PC-9 (cell line): Measurements from ENCODE around the gene NUP133. TPM values are rescaled to one million over a fixed set of nuclear protein-coding genes. Genes with fewer than 3 reads are reported as not detected.

ENCODE experiments used
- BruUV-seq: library from RNA; stranded (reverse); fragments of 400-500 nt; replicated peaks from 2 replicates; lab custom pipeline; 2021; lab: Mats Ljungman, UMichigan
- CTCF ChIA-PET: fragments of 300-600 bp; sonication (Branson Sonifier 250); formaldehyde crosslinking; loops from one replicate; lab custom pipeline; 2022; ENCODE audit warnings: antibody characterized with exemption; lab: Charles Lee
- POLR2A ChIA-PET: fragments of 300-600 bp; sonication (Branson Sonifier 250); formaldehyde crosslinking; loops from one replicate; lab custom pipeline; 2022; ENCODE audit warnings: antibody characterized with exemption; ENCODE audit not compliant: unreplicated experiment; lab: Charles Lee
- DNase-seq, 2 experiments: peaks; one replicate each; pipeline versions ENCODE4 v3.0.0 to v3.0.0-alpha.2; 2015 to 2022; ENCODE audit warnings: mixed read lengths in 1 of 2
- H2AFZ ChIP-seq: fragments of 200-600 bp; sonication (generic); 2 replicates; pipeline ENCODE4 v1.8.1; 2017; ENCODE audit warnings: antibody characterized with exemption
- H3F3A ChIP-seq: fragments of 200-600 bp; sonication (generic); 2 replicates; pipeline ENCODE4 v1.8.1; 2017; ENCODE audit warnings: antibody characterized with exemption, mild to moderate bottlenecking, low read depth; ENCODE audit not compliant: insufficient read depth
- H3K27ac ChIP-seq: fragments of 200-600 bp; sonication (generic); 2 replicates; pipeline ENCODE4 v1.6.1; 2016; ENCODE audit warnings: mixed run types
- H3K27me3 ChIP-seq: fragments of 200-600 bp; sonication (generic); 2 replicates; pipeline ENCODE4 v1.6.1; 2016; ENCODE audit warnings: low read depth, mixed run types; ENCODE audit not compliant: insufficient read depth
- H3K36me3 ChIP-seq: fragments of 200-600 bp; sonication (generic); 2 replicates; pipeline ENCODE4 v1.6.1; 2016; ENCODE audit warnings: low read depth, mixed run types
- H3K4me1 ChIP-seq: fragments of 200-600 bp; sonication (generic); replicated peaks from 2 replicates; pipeline ENCODE4 v1.6.1; 2016; ENCODE audit warnings: mixed run types; ENCODE audit not compliant: insufficient read depth
- H3K4me2 ChIP-seq: fragments of 200-600 bp; sonication (generic); 2 replicates; pipeline ENCODE4 v1.6.1; 2017; ENCODE audit warnings: mixed run types
- H3K4me3 ChIP-seq: fragments of 200-600 bp; sonication (generic); 2 replicates; pipeline ENCODE4 v1.6.1; 2016; ENCODE audit warnings: mixed run types
- H3K79me2 ChIP-seq: fragments of 200-600 bp; sonication (generic); 2 replicates; pipeline ENCODE4 v1.6.1; 2017; ENCODE audit warnings: low read depth, mixed run types
- H3K9me2 ChIP-seq: fragments of 200-600 bp; sonication (generic); 2 replicates; pipeline ENCODE4 v1.8.1; 2017; ENCODE audit warnings: mild to moderate bottlenecking; ENCODE audit not compliant: insufficient read depth
- H3K9me3 ChIP-seq: fragments of 200-600 bp; sonication (generic); 2 replicates; pipeline ENCODE4 v1.8.1; 2016; ENCODE audit warnings: low read depth; ENCODE audit not compliant: insufficient read depth
- H4K20me1 ChIP-seq: fragments of 200-600 bp; sonication (generic); 2 replicates; pipeline ENCODE4 v1.8.1; 2017; ENCODE audit not compliant: insufficient read depth
- CTCF ChIP-seq: fragments of 200-600 bp; sonication (generic); conservative IDR thresholded peaks from 2 replicates; pipeline ENCODE4 v1.6.1; 2017; ENCODE audit warnings: mixed run types, antibody characterized with exemption, mild to moderate bottlenecking, moderate library complexity
- EZH2 ChIP-seq: fragments of 200-600 bp; sonication (generic); IDR thresholded peaks from 2 replicates; pipeline ENCODE4 v1.8.0; 2017; ENCODE audit warnings: antibody characterized with exemption, low read depth
- intact Hi-C: fragments of 100-400 bp; cut with micrococcal nuclease; formaldehyde crosslinking; loops from one replicate; pipeline ENCODE4 v1.10.0; 2022; ENCODE audit not compliant: unreplicated experiment
- total RNA-seq: library from RNA; stranded (reverse); gene quantifications from 2 replicates; pipeline ENCODE4 v1.2.3, GENCODE V29; 2021

Gene NUP133
- total RNA-seq, 1 experiment from 2014 or later = 38.5 TPM

GRCh38 chr1:229410370-229410691 lies 97.8 kb downstream of the NUP133 start:
- CTCF ChIA-PET = interaction anchor here (0.6 kb wide), 1 partner anchor 757 kb away, joined by 3 read pairs; no protein-coding TSS in a partner anchor
- H3K9me3 ChIP-seq = no peaks in the 10 kb centered on the region
- POLR2A ChIA-PET = no interaction called here
- no peaks in the 10 kb centered on the region for H4K20me1 ChIP-seq
- H3K79me2 ChIP-seq = no peaks in the 10 kb centered on the region
- no peak for DNase-seq
- H2AFZ ChIP-seq = no peak overlapping the region
- no TSS peak for BruUV-seq
- H3F3A ChIP-seq = no peaks in the 10 kb centered on the region
- H3K4me2 ChIP-seq = no peak overlapping the region
- H3K27me3 ChIP-seq = no peaks in the 10 kb centered on the region; the same call in 1 of the 2 replicates
- no peaks in the 10 kb centered on the region for H3K36me3 ChIP-seq
- H3K4me3 ChIP-seq = no peak overlapping the region
- TF ChIP-seq EZH2 = no peak
- TF ChIP-seq CTCF = no peak
- intact Hi-C loops = no loop called here
- H3K4me1 ChIP-seq = peaks cover 10% of the 10 kb centered on the region; the same call in 1 of the 2 replicates
- no peaks in the 10 kb centered on the region for H3K9me2 ChIP-seq
- no peak overlapping the region for H3K27ac ChIP-seq

- intact Hi-C loops = no loop called here
- POLR2A ChIA-PET = no interaction called here
Observed at GRCh38 chr1:229409616-229410369, 98.3 kb downstream of the NUP133 start.

GRCh38 chr1:229408458-229409037 lies 99.6 kb downstream of the NUP133 start:
- no peaks in the 10 kb centered on the region for H3K79me2 ChIP-seq
- H3K27ac ChIP-seq = no peak overlapping the region
- H3K9me3 ChIP-seq = no peaks in the 10 kb centered on the region
- H3K4me1 ChIP-seq = peaks cover 10% of the 10 kb centered on the region; the same call in 1 of the 2 replicates
- no peaks in the 10 kb centered on the region for H3K36me3 ChIP-seq
- TF ChIP-seq CTCF (no peak), EZH2 (no peak)
- ChIA-PET CTCF (no interaction called here), POLR2A (no interaction called here)
- H3K4me3 ChIP-seq = no peak overlapping the region
- no peaks in the 10 kb centered on the region for H3F3A ChIP-seq
- H3K27me3 ChIP-seq = no peaks in the 10 kb centered on the region; the same call in 1 of the 2 replicates
- no peaks in the 10 kb centered on the region for H3K9me2 ChIP-seq
- BruUV-seq = no TSS peak
- peak; percentile 37 to 62 for DNase-seq
- no peak overlapping the region for H3K4me2 ChIP-seq
- H4K20me1 ChIP-seq = no peaks in the 10 kb centered on the region
- no peak overlapping the region for H2AFZ ChIP-seq
- intact Hi-C loops = no loop called here

More at GRCh38 chr1:229409616-229410369, 98.3 kb downstream of the NUP133 start:
- no peaks in the 10 kb centered on the region for H4K20me1 ChIP-seq
- H3K27me3 ChIP-seq = no peaks in the 10 kb centered on the region; the same call in 1 of the 2 replicates
- H3K4me2 ChIP-seq = no peak overlapping the region
- no peak overlapping the region for H3K27ac ChIP-seq
- no TSS peak for BruUV-seq
- TF ChIP-seq EZH2 = no peak
- TF ChIP-seq CTCF = no peak
- H3K9me3 ChIP-seq = no peaks in the 10 kb centered on the region
- H3K4me3 ChIP-seq = no peak overlapping the region
- CTCF ChIA-PET = interaction anchor here (0.6 kb wide), 2 partner anchors 659 to 757 kb away, joined by 3 read pairs; no protein-coding TSS in a partner anchor
- H2AFZ ChIP-seq = no peak overlapping the region
- no peaks in the 10 kb centered on the region for H3F3A ChIP-seq
- H3K4me1 ChIP-seq = peaks cover 10% of the 10 kb centered on the region; the same call in 1 of the 2 replicates
- no peaks in the 10 kb centered on the region for H3K36me3 ChIP-seq
- H3K79me2 ChIP-seq = no peaks in the 10 kb centered on the region
- no peaks in the 10 kb centered on the region for H3K9me2 ChIP-seq
- DNase-seq = no peak
